Dedifferentiated amniotic fluid mesenchymal stem cell (primary cell): ENCODE results near the gene VRK3.

ENCODE experiments used
- DNase-seq: peaks from one replicate; pipeline ENCODE4 v3.0.0-alpha.2; 2016; ENCODE audit errors: extremely low spot score

The VRK3 gene

DNA sequence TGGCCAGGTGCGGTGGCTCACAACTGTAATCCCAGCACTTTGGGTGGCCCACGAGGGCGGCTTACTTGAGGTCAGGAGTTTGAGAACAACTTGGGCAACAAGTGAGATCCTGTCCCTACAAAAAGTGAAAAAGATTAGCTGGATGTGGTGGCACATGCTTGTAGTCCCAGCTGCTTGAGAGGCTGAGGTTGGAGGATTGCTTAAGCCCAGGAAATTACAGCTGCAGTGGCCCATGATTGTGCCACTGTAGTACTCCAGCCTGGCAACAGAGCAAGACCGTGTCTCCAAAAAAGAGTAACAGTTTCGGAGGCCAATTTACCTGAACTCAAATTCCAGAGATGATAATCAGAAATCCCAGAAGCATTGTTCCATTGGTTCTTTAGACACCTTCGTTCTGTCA, 5.1 kb upstream of the VRK3 start:
- DNase-seq: no peak

DNA sequence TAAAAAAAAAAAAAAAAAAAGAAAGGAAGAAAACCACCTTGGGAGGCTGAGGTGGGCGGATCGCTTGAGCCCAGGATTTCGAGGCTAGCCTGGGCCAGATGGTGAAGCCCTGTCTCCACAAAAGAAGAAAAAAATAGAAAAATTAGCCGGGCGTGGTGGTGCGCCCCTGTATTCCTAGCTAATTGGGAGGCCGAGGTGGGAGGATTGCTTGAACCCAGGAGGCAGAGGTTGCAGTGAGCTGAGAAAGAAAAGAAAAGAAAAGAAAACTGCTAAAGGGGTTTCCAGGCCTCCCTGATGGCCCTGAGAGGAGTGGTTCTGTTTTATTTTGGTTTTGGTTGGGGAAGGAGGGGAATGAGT, 1.4 kb upstream of the VRK3 start:
- no peak for DNase-seq

DNA sequence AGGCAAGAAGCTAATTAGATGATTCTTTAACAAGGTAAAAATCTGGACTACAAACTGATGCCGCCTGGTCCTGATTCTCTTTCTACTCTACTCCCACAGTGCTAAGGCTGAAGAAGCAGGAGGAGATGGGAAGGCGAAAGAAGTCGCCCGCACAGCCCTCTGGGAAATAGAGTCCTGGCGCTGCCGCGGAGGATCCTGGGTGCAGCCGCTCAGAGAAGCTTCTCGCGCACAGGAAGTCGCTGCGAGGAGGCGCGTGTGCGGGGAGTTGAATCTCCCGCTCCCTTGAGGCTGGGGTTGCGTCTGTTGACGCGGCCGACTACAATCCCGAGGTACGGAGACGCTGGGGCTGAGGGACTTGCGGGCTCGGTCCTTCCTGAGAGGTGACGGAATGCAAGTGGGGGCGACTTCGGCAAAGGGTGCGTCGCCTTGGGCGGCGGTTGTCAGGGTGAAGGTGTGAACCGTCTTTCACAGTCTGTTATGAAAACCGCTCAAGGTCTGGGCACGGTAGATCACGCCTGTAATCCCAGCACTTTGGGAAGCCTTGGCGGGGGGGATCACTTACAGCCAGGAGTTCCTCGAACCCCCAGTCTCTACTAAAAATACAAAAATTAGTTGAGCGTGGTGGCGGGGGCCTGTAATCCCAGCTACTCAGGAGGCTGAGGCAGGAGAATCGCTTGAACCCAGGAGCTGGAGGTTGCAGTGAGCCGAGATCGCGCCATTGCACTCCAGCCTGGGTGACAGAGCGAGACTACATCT, 800 bp upstream of the VRK3 start, which contains the start of gene ZNF473:
ZNF473 (plus strand) TSS at position 212 of the 756 bp plus-strand sequence. CDS start 5,078 bp downstream, outside the sequence.
- DNase-seq: peak; percentile 94

DNA sequence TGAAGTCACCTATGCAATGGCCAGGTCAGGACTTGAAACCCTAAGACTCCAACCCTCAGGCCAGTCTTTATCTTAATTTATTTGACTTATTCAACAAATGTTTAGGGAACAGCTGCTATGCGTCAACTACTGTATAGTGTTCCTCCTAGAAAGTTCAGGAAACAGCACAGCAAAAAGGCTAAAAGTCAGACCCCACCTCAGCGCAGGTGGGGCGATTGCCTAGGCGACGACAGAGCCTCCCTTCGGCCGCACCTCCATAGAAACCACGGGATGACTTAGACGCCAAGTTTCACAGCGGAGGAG, 502 bp downstream of the VRK3 start:
- DNase-seq: no peak

DNA sequence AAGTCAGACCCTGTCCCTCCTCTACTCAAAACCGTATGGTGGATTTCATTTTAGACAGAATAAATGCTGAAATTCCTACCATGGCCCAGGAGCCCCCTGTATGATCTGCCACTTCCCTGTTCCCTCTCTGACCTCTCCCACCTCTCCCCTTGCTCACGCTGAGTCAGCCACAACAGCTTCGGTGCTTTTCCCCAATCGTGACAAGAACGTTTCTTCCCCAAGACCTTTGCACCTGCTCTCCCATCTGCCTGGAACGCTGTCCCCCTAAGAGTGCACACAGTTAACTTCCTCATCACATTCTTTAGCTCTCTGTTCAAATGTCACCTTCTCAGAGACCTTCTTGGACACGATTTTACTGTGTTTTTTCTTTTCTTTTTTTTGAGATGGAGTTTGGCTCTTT, 2.3 kb downstream of the VRK3 start:
- DNase-seq: no peak

DNA sequence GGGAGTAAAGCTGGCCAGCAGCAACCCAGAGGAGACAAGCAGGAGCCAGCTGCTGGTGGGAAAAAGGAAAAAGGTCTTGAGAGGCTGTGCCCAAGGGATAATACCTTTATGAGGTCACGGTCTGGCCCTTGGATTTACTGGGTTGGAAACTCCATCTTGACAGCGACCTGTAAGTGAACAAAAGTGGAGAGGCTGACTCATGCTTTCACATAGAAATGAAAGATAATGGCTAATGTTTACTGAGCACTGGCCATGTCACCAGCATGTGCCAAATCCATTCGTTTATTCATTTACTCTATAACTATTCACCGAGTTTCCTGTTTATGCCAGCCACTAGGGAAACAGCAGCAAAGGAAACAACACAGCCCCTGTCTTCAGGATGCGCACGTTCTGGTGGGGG, 4.7 kb downstream of the VRK3 start:
- DNase-seq: no peak

GRCh38 chr19:50016225-50016807, 8.9 kb downstream of the VRK3 start:
- no peak for DNase-seq

GRCh38 chr19:50008532-50008931, 16.6 kb downstream of the VRK3 start:
- DNase-seq: no peak

- DNase-seq: no peak
Observed at GRCh38 chr19:50007947-50008346, 17.2 kb downstream of the VRK3 start.

- DNase-seq: no peak
Observed at GRCh38 chr19:50007170-50007569, 18.0 kb downstream of the VRK3 start.

- no peak for DNase-seq
Observed at GRCh38 chr19:50005428-50005827, 19.7 kb downstream of the VRK3 start.

- peak; percentile 95 for DNase-seq
Observed at GRCh38 chr19:50003810-50004419, 21.3 kb downstream of the VRK3 start.

- DNase-seq: no peak
Observed at GRCh38 chr19:50003254-50003788, 21.9 kb downstream of the VRK3 start.

GRCh38 chr19:50002386-50002960, 22.7 kb downstream of the VRK3 start:
- no peak for DNase-seq

DNA sequence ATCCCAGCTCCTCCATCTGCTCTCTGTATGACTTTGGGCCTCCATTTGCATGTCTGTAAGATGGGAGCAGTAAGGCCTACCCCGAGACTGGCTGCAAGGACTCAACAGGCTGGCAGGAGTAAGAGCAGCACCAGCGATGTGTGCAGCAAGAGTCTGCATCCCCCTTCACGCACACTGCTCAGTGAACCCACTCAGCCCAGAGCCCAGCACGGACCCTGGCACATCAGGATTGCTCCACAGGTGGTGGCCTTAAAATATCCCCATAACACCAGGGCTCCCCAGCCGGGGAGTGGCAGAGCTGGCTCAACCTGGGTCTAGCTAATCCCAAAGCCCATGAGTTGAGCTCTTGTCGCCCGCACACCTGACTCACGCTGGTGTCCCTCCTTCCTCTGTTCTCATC, 23.4 kb downstream of the VRK3 start:
- no peak for DNase-seq

DNA sequence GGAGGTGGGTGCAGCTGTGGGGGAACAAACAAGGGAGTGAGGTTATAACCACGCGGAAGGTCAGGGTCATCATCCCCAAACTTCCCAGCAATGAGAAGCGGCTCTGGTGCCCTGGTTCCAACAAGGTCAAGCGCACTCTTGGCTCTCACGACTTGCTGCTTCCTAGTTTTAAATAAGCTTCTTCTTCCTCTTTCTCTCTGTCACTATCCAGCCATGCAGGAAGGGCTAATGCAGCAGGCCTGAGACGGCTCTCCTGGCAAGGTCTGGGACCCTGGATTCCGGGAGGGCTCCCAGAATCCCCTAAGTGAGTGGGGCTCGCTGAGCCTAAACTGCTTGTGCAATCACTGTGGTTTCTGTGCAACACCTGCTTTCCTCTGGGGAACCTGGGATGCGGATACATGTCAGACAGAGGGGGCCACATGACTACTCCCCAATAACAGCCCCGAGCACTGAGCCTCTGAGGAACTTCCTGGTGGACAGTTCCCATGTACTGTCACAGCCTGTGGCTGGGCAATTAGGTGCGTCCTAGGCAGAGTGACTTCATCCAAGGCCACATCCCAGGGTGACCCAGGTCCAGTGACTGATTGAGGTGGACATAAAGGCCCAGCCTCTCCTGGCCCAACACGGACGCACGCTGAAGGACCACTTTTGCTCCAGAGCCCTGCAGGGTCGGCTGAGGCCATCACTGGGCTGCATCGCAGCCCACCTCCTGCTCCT, 24.2 kb downstream of the VRK3 start:
- no peak for DNase-seq

- no peak for DNase-seq
Observed at GRCh38 chr19:50000038-50000840, 24.9 kb downstream of the VRK3 start.

DNA sequence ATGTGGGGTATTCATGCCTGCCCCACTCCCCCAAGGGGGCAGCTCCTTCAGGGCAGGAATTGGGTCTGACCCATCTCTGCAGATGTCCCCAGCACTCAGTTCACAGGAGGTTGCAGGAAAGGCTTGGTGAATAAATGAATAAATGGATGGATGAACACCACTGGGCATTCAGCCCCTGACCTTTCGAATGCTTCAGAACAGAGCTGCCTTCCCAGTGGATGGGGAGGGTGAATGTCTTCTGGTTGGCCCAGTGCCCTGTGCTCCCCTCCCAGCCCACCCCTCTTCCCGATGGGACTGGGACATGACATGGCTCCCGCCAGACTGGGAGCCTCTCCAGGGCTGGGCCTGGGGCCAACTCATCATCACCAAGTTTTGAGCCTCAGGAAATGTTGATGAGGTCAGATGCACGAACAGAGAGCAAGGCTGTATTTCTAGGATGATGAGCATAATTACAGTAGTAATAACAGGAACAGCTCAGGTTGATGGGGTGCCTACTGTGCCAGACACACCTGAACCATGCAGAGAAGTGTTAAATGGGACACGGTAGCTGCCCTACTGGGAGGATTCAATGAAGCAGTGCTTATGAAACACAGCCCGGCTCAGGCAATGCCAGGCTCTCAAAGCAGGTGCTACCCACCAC, 25.7 kb downstream of the VRK3 start:
- no peak for DNase-seq

DNA sequence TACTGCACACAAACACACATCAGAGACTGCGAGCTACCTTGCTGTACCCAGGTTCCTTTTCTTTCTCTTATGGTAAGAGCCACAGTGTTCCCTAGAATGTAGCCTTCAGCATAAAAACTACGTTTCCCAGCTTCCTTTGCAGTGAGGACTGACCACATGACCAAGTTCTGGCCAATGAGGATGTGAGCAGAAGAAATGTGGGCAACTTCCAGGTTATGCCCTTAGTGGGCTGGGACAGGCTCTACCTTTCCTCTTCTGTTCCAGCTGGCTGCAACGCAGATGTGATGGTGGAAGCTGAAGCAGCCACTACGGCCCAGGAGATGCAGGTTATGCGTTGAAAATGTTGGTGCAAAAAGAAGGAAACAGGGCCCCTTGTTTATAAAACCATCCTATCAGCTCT, 27.5 kb downstream of the VRK3 start:
- DNase-seq: no peak

DNA sequence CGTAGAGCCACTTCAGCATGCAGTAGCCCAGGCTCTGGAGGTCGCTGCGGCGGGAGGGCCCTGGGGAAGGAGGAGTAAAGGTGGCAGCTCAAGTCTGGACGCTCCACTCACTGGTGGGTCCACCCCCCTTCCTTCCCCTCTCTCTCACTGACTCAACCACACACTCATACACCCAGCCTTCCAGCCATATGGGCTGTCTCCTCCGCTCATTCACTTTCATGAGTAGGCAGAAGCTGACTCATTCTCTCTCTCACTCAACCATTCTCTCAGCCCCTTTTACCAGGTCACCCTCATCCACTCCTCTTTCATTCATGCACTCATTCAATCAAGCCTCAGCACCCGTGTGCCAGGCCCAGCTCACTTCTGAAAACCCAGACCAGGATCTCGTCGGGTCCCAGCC, 36.7 kb downstream of the VRK3 start:
- DNase-seq: no peak

GRCh38 chr19:49988007-49988406, 37.2 kb downstream of the VRK3 start:
- DNase-seq: no peak
